H1 (cell line): Measurements from ENCODE around the gene AQP10. TPM values are rescaled to one million over a fixed set of nuclear protein-coding genes. Genes with fewer than 3 reads are reported as not detected.
A peak's percentile ranks its signal among the peaks of the same experiment; 100 is the strongest.

Experiments used
- ATF2 ChIP-seq: IDR thresholded peaks from 2 replicates; pipeline ENCODE4 v1.6.1; 2012; ENCODE audit warnings: low read length, inconsistent platforms
- CTBP2 ChIP-seq: IDR thresholded peaks from 2 replicates; pipeline ENCODE4 v1.7.0; 2011; ENCODE audit warnings: borderline replicate concordance, mild to moderate bottlenecking, moderate library complexity, mixed read lengths, low read length; ENCODE audit not compliant: insufficient read depth, insufficient read length
- HDAC6 ChIP-seq: IDR thresholded peaks from one replicate; pipeline ENCODE4 v1.7.1; 2012; ENCODE audit warnings: low read depth, mild to moderate bottlenecking, inconsistent platforms, low read length, moderate library complexity
- KDM4A ChIP-seq: IDR thresholded peaks from one replicate; pipeline ENCODE4 v1.7.1; 2012; ENCODE audit warnings: low read depth, mild to moderate bottlenecking, moderate library complexity, low read length, inconsistent platforms; ENCODE audit not compliant: severe bottlenecking
- NANOG ChIP-seq: IDR thresholded peaks from 2 replicates; pipeline ENCODE4 v1.6.1; 2011; ENCODE audit warnings: low read length, low read depth, mild to moderate bottlenecking, inconsistent platforms; ENCODE audit not compliant: insufficient read depth, poor library complexity, severe bottlenecking
- TBP ChIP-seq: IDR thresholded peaks from 2 replicates; pipeline ENCODE4 v1.6.1; 2011; ENCODE audit warnings: low read depth, low read length, improper control_type of control experiment
- TEAD4 ChIP-seq: IDR thresholded peaks from 2 replicates; pipeline ENCODE4 v1.6.1; 2012; ENCODE audit warnings: low read depth, low read length, inconsistent platforms, mixed read lengths
- polyA plus RNA-seq, 7 experiments: library from polyadenylated mRNA; depleted of rRNA in 3 of 7; stranded (reverse) in 5 of 7; unstranded in 2 of 7; fragments of >200 nt in 5 of 7; fragments of 200-250 nt in 2 of 7; gene quantifications; 1 replicate in 5 of 7; 2 replicates in 1 of 7; 4 replicates in 1 of 7; pipeline versions ENCODE4 v1.2.1 to v1.2.3, GENCODE V29; 2011 to 2013; ENCODE audit warnings: missing spikeins in 2 of 7, mixed read lengths in 2 of 7
- total RNA-seq: library from RNA; stranded (reverse); fragmentation: NEBNext Ultra II Directional; extraction: Animal tissue kit (Norgen Biotek cat#: 25700); gene quantifications from 2 replicates; pipeline ENCODE4 v1.2.1, GENCODE V29; 2021
- TF ChIP-seq, protein P1 (sequence below): IDR thresholded peaks from 2 replicates; pipeline ENCODE4 v1.6.1; 2012; ENCODE audit warnings: inconsistent platforms

AQP10 gene
- total and polyA plus RNA-seq, 2 of the 8 experiments (the other 6 are each of a cell fraction or from before 2014, with no cell fraction given): not detected

DNA sequence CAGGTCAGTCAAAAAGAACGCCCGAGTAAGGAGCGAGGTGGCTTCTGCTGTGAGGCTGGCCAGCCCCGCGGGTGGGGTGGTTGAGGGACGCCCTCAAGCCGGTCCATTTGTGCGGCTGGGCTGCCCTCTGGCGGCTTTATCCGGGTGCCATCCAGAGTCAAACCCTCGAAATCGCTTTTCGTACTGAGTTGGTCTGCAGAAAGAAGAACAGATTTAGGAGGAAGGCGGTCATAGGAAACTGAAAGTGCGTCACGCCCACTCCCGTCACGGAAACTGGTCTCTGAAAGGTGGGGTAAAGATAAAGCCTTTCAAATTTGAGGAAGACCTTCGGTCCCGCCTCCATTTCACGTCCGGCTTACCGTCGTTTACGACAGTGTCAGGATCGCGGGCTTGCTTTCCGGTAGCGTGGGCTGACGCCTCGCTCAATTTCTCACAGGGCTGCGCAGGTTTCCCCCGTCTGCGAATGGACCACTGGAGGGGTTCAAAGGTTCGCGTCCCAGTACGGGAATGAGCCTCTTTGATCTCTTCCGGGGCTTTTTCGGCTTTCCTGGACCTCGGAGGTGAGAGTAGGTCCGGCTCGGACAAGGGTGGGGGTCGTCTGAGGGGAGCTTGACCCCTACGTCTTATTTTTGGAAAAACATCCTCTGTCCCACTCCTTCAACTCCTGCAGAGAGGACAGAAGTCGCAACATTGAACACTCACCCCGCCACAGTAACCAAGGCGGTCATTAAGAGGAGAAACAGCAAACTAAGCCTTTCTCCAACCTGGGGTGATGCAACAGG lies 48.5 kb upstream of the AQP10 start, which contains the start of gene HAX1 (continued):
- TF ChIP-seq ATF2: peak; percentile 77
- peak; percentile 23 for TF ChIP-seq KDM4A
- TF ChIP-seq CTBP2: no peak
- TF ChIP-seq, protein P1, sequence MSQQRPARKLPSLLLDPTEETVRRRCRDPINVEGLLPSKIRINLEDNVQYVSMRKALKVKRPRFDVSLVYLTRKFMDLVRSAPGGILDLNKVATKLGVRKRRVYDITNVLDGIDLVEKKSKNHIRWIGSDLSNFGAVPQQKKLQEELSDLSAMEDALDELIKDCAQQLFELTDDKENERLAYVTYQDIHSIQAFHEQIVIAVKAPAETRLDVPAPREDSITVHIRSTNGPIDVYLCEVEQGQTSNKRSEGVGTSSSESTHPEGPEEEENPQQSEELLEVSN: no peak
- TF ChIP-seq TBP: no peak; the same call in 1 of the 2 replicates
- TF ChIP-seq TEAD4: no peak
- TF ChIP-seq NANOG: no peak
- TF ChIP-seq HDAC6: no peak
